Stromal cell of bone marrow (primary cell): ENCODE data around the gene CCND1.
A peak's percentile ranks its signal among the peaks of the same experiment; 100 is the strongest.

Experiments
- DNase-seq: peaks from one replicate; pipeline ENCODE4 v3.0.0-alpha.2; 2012; ENCODE audit warnings: low read depth

Gene CCND1

DNA sequence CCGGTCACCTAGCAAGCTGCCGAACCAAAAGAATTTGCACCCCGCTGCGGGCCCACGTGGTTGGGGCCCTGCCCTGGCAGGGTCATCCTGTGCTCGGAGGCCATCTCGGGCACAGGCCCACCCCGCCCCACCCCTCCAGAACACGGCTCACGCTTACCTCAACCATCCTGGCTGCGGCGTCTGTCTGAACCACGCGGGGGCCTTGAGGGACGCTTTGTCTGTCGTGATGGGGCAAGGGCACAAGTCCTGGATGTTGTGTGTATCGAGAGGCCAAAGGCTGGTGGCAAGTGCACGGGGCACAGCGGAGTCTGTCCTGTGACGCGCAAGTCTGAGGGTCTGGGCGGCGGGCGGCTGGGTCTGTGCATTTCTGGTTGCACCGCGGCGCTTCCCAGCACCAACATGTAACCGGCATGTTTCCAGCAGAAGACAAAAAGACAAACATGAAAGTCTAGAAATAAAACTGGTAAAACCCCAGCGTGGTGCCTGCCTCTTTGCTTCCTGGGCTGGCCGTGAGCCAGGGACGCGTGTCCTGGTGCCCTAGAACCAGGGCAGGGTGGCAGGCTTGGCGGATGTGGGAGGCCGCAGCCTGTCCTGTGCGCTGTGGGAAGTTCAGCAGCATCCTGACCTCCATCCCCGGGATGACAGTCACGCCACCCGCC lies 13.2 kb downstream of the CCND1 start:
- no peak for DNase-seq

DNA sequence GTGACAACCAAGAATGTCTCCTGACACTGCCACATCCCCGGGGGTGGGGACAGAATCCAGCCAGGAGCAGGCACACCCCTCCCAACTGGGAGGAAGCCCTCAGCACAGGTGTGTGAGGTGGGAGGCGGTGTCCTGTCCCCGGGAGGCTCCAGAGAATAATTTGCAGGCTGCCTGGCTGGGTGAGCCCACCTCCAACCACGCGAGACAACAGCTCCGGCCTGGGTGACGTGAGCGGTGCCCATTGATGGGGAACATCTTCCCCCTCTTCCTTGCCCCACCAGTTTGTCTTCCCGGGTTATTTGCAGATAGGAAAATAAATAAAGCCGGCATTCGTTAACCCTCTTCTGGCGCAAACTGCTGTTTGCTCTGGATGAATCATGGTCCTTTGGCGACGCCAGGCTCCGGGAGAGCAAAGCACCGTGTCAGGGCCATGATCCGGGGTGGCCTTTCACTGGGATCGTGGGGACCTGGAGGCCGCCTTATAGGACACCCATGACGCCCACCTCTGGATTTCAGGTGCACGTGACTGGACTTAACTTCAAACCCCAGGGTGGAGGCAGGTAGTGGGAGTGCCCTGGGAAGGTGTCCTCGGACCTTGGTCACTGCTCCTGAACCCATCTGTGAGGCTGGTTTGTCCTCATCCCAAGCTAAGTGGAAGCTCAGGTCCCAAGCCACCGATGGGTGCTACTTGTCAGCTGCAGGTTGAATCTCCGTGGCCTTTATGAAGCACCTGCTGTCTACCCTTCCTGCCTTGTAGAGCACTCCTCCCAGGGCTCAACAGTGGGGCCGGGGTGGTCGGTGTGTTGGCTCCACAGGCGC lies 13.9 kb downstream of the CCND1 start:
- no peak for DNase-seq

DNA sequence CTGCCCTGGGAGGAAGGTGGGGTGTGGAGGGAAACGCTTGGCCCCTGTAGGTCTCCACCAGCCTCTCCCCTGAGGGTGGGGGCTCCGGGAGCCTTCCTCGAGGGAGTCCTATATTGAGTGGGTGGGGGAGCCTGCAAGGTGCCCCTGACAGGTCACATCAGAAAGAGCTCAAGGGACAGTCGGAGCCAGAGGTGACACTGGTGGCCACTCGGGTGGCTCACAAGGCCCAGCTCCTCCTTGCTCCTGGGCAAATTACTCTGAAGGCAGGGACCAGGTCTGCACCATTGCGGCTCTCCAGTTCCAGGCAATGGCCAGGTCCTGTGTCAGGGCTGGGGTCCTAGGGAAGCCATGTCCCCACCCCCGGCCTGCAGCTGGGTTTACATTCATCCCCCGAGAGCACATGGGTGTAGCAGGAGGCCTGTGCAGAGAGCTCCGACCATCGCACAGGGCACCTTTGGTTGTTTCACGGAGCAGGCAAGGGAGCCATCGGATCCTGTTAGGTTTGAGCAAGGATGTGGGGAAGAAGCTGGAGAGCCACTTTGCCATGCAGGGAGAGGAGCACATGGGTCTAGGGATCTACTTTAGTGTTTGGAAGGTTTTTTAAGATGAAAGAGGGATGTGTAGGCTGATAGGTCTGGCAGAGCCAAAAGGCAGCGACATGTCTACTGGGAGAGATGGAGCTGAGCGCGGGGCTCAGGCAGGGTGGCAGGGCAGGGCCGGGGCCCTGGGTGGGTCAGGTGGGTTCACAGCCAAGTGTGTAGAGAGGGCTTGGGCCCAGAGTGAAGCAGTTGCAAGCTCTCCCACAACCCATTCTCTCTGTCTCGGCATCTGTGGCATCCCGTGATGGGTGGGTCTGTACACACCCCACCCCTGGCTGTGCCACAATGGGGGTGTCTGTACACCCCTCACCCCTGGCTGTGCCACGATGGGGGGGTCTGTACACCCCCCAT lies 14.8 kb downstream of the CCND1 start:
- no peak for DNase-seq

DNA sequence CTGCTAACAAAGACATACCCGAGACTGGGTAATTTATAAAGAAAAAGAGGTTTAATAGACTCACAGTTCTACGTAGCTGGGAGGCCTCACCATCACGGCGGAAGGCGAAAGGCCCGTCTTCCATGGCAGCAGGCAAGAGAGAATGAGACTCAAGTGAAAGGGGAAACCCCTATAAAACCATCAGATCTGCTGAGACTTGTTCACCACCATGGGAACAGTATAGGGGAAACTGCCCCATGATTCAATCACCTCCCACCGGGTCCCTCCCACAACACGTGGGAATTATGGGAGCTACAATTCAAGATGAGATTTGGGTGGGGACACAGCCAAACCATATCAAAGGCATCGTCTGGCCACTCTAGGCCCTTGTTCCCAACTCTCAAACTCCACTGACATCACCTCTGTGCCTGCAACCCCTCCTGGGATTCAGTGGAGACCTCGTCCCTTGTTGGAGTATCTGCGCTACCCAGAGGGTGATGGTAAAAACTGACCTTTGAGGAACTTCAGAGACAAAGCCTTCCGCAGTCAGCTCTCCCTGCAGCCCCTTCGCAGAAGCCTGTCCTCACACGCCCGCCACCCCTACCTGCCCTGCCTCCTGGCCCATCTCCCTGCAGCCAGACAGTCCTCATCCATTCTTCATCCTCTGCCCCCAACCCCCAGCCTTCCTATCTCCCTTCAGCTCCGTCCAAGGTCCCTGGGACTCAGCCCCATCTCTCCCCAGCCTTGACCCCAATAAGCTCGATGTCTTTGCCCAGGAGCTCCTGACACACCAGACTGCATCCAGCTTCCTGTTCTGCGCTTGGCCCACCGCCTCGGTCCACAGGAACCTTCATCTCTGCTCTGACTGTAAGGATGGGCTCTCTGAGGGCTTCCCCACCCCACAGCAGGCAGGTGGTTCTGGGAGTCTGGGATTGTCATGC lies 15.8 kb downstream of the CCND1 start:
- no peak for DNase-seq

DNA sequence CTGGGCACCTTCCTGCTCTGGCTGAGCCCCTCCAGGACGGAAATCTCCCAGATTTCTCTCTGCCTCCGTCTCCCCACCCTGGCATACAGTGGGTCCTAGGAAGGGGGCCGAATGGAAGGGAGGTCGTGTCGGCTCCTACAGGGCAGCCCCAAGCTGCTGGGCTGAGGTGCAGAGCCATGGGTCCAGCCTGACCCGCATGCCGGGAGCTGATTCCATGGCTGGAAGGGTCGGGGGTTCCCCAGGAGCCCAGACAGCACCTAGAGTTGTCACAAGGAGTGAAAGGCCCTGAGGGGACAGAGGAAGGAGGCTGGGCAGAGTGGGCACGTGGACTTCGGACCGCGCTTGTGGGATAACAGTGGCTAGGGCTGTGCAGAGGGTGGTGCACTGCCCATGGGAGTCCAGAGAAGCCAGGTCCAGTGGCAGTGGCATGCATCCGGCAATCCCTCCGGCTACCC lies 16.5 kb downstream of the CCND1 start:
- no peak for DNase-seq

DNA sequence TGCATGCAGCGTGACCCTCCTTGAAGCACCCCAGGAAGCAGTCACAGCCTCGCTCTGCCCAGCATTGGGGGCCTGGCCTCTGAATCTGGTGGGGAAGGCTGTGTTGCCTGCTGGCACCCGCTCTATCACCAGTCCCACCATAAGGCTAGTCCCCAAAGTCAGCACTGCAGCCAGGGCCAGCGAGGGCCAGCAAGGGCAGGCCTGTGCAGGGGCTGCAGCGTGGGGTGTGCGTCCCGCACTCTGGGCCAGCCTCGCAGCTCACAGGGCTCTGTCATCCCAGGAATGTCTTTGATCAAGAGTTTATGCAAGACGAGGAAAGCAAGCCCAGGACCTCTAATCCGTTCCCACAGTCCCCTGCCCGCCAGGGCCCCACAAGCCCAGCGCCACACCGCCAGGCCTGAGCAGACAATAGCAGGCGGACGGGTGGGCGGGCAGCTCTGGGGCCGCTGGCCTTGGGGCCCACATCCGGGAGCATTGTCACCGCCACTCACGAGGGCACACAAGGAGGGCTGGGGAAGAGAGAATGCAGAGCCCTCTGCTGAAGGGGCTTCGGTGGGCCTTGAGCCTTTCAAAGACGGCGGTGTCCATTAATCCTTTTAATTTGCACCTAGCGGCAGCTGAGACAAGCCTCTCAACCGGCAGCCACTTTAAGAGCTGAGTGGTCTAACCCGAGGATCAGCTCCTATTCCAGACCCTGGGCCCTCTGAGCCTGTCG lies 17.1 kb downstream of the CCND1 start:
- DNase-seq, result no peak

DNA sequence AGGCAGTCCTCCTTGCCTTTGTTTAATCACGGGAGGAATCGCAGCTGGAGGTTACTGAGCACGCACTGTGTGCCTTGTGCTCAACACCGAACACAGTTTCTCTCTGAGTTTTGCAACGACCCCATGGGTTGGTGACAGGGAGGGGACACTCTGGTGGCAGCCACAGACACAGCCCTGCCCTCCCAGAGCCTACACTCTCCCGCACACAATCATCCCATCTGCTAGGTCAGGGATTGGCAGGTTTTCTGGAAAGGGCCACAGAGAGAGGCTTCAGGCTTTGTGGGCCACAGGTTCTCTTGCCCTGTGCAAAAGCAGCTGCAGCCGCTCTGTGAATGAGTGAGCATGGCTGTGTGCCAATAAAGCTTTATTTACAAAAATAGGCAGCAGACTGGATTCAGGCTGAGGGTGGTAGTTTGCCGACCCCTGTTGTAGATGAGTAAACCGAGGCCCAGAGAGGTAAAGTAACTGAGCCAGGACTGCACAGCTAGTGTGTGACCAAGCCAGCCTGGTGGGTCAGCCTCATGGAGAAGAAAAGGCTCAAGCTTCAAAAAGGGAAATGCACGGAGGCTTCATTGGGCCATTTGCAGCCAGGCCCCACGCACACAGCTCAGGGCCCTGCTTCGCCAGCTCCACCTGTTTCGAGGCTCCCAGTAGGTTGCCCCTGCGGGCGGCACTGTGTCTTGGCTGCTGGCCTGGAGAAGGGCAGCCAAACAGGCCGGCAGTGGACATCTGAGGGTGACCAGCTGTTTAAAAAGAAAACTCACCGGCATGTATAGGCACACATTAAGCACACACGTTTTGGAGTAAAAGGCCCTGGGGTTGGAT lies 17.9 kb downstream of the CCND1 start:
- no peak for DNase-seq

DNA sequence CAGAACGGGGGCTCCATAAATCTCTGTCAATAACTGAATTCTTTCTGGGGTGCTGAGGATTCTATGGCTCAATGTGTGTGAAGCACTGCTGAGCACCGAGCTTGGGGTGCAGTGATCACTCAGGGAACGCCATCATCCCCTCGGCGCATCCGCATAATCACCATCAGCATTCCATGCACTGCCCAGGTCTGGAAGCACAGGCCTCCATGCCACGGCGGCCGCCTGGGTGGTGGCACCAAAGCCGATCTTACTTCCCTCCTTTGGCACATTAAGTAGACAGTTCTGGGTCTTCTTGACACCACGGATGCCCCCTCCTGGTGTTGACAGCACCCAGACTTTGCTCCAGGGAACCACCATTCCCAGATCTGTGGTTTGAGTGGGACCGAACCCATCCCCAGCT lies 18.6 kb downstream of the CCND1 start:
- DNase-seq, result no peak

DNA sequence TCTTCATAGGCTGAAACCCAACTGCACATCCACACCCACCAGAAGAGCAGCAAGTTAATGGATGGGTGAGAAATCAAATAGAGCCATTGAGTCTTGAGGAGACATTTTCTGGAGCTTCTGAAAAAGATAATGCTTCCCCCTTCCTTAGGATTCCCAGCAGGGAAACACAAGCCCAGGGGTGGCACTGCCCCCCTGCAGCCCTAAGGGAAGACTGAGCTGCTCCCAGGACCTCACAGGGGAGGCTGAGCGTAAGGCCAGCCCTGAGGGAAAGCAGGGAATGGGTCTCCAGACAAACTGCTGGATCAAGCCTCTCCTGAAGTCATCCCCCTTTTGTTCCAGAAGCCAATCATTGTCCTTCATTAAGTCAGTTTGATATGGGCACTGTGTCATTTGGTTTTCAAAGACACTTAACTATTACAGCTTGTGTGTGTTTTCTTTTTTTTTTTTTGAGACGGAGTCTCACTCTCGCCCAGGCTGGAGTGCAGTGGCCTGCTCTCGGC lies 19.1 kb downstream of the CCND1 start:
- no peak for DNase-seq

DNA sequence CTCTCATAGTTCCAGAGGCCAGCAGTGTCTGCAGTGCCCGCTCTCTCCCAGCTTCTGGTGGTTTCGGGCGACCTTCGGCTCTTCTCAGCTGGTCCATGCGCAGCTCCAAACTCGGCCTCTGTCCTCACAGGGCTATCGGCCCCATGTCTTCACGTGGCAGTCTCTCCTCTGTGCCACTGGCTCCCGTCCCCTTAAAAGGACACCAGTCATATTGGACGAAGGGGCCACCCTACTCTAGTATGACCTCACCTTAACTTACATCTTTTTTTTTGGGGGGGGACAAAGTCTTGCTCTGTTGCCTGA lies 20.4 kb downstream of the CCND1 start:
- no peak for DNase-seq

DNA sequence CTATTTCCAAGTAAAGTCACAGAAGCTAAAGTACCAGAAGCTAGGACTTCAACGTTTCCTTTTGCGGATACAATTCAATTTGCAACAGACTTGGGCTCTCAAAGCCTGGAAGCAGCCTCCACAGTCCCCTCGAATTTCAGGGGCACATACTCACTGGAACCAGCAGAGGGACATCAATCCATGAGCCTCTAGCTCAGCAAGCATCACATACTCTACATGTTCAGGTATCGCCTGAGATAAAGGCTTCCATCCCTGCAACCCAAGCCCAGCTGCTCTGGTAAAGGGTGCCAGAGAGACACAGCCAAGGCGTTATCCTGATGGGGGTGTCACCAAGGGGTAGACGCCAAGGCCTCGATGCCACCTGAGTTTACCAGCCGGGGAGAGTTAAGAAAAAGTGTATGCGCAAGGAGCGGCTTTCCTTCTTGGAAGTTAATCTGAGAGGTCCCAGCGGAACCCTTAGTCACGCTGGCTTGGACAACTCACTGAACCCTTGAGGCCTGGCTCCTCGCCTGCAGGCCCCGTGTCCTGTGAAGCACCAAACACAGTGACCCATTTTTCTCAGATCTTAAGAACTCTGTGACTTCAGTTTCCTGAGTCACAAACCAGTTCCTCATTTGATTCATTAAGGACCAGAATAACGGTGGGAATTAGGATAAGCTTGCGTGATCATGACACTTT lies 21.2 kb downstream of the CCND1 start:
- DNase-seq, result peak; percentile 80

DNA sequence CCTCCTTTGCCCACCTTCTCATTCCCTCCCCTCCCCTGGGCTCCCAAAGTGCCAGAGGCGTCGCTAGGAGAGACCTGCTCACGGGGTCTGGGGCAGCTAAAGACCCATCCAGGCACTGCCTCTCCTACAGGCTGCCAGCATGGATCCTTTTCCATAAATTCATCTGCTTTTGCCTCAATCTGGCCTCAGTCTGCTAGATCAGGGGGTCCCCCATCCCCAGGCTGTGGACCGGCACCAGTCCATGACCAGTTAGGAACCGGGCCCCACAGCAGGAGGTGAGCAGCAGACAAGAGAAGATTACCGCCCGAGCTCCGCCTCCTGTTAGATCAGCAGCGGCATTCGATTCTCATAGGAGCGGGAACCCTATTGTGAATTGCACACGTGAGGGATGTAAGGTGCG lies 21.9 kb downstream of the CCND1 start:
- DNase-seq, result no peak

DNA sequence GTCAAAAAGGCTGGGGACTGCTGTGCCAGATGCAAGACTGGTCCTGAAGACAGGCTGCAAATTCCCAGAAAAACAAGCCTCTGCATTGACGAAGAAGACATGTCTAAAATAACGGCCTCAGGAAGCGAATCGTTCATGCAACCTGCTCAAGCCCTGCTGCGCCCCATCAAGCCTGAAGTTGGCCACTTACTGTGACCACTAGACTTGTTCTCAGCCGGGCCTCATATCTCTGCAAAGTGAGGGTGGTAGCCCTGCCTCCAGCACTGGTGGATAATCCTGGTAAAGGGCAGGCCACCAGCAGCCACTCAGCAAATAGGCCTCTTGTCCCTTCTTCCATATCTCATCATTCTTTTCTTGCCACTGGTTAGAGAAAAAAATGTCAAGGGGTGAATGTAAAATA lies 22.4 kb downstream of the CCND1 start:
- DNase-seq, result no peak

DNA sequence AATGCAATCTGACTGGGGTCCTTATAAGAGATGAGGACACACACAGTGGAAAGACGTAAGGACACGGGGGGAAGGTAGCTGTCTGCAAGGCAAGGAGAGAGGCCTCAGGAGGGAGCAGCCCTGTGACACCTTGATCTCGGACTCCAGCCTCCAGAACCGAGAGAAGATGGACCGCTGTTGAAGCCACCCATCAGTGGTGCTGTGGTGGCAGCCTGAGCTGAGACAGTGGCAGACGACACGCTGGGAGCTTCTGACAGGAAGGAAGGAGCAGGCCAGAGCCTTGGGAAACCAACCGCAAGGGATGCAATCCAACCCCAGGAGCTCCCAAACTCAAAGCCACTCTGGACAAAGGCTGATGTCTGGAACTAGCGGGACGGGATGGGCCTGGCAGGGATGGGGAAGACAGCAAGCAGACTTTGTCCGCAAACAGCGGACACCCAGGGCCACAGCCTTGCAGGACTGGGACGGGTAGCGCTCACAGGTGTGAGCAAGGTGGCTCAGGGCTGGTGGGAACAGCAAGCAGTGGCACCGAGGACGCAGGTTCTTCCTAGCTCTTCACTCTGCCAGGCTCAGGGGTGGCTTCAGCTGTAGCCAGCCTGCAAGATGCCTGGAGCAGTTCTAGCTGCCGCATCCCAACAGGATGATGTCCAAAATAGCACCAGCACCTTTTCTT lies 23.3 kb downstream of the CCND1 start:
- no peak for DNase-seq

DNA sequence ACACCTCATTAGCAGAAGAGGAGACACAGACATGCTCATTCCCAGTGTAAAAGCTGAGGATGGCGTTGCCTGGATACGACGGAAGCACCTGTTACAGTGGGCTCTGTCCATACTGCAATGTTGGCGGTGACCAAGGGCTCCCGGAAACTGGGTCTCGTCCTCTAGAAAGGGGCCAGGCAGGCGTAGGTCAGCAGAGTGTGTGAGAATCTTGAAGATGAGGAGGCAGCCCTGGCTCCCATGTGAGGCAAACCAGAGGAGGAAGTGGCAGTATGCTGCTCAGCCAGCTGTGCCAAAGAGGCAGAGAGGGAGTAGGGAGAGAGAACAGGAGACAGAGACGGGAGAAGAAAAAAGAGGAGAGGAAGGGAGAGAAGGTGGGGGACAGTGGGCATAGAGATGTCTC lies 23.9 kb downstream of the CCND1 start:
- no peak for DNase-seq

DNA sequence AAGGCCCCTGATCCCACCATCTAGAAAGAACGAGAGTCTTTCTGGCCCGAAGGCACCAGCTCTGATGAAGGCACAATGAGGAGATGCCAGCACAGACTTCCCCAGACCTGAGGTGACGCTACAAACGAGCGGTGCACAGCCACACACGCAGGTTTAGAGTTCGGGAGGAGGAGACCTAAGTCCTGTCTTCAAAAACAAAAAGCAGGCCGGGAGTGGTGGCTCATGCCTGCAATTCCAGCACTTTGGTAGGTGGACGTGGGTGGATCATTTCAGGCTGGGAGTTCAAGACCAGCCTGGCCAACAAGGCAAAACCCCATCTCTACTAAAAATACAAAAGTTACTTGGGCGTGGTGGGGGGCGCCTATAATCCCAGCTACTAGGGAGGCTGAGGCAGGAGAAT lies 24.7 kb downstream of the CCND1 start:
- DNase-seq, result no peak

DNA sequence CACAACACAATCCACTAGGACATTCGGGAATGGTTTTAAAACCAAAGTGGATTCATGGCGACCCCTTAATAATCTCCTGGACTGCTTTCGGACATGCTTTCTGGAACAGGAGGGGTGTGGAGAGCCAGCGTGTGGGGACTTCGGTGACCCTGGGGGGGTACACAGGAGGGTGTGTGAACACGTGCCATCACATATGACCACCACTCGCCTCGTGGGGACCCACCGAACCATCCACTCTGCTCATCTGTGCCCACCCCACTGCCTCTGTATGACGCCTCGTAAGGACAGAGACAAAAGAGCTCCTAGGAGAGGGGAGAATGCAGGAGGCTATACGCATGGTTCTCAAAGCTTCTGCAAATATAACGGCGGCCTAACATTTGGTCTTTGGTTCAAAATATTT lies 25.3 kb downstream of the CCND1 start:
- no peak for DNase-seq

DNA sequence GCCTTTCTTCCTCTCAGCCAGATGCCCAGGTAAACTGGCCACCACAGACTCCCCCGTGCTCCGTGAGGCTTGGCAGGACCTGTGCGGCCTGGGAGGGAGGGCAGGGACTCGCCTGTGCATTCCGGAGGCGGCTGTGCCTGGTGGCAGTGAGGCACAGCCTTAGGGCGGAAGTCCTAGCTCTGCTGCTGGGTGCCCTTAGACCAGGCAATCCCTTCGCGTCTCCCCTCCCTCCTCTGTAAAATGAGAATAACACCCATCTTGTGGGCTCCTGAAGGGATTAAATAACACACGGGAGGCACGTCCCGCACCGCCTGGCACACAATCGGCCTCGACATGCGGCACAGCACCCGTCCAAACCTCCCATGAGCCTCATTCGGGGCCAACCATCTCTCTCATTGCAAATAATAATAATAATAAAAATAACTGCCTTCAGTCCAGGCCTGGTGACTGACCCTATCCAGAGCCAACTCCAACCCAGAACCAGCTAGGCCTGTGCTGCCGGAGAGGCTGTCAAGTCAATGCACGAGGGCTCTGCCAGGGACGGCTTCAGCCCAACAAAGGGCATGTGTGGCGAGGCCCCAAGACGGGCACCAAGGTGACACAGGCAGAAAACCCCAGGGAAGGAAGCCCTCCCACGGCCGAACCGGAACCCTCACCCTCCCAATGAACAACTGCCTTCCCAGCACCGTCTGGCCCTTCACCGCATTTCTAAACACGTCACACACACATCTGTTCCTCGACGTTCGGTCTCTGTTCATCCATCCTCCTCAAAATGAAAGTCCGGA lies 26.0 kb downstream of the CCND1 start:
- DNase-seq, result no peak
